ENCODE results near the gene MAPK8IP2.
"Not testable (repeated sequence)": the region's sequence is repeated elsewhere in the genome, so short reads cannot be mapped to it uniquely, and the experiment has no call there.

MAPK8IP2 gene

GRCh38 chr22:50601669-50602337 is 1.2 kb downstream of the MAPK8IP2 start:
- DNase-seq: no peak

GRCh38 chr22:50602338-50602700 is 1.7 kb downstream of the MAPK8IP2 start:
- DNase-seq: no peak

GRCh38 chr22:50603511-50604255 is 3.1 kb downstream of the MAPK8IP2 start:
- DNase-seq: no peak

- DNase-seq: no peak
Observed at GRCh38 chr22:50604256-50605001, 3.8 kb downstream of the MAPK8IP2 start.

- DNase-seq: no peak
Observed at GRCh38 chr22:50605002-50605612, 4.5 kb downstream of the MAPK8IP2 start.

- no peak for DNase-seq
Observed at GRCh38 chr22:50605613-50606074, 5.1 kb downstream of the MAPK8IP2 start.

- no peak for DNase-seq
Observed at GRCh38 chr22:50606165-50606945, 5.8 kb downstream of the MAPK8IP2 start.

- DNase-seq: no peak
Observed at GRCh38 chr22:50606946-50607658, 6.5 kb downstream of the MAPK8IP2 start.

- no peak for DNase-seq
Observed at GRCh38 chr22:50607659-50608020, 7.0 kb downstream of the MAPK8IP2 start.

GRCh38 chr22:50608058-50608840 is 7.7 kb downstream of the MAPK8IP2 start:
- not testable (repeated sequence) for DNase-seq

GRCh38 chr22:50608996-50609395 is 8.4 kb downstream of the MAPK8IP2 start:
- no peak for DNase-seq

- no peak for DNase-seq
Observed at GRCh38 chr22:50609599-50609998, 9.0 kb downstream of the MAPK8IP2 start.

GRCh38 chr22:50610041-50610451 is 9.5 kb downstream of the MAPK8IP2 start:
- no peak for DNase-seq

- no peak for DNase-seq
Observed at GRCh38 chr22:50610581-50610980, 10.0 kb downstream of the MAPK8IP2 start.

GRCh38 chr22:50611341-50612060 is 10.9 kb downstream of the MAPK8IP2 start:
- no peak for DNase-seq

- DNase-seq: no peak
Observed at GRCh38 chr22:50612168-50612527, 11.6 kb downstream of the MAPK8IP2 start.

GRCh38 chr22:50612528-50613221 is 12.1 kb downstream of the MAPK8IP2 start:
- DNase-seq: no peak

GRCh38 chr22:50613291-50613981 is 12.8 kb downstream of the MAPK8IP2 start:
- DNase-seq: no peak

GRCh38 chr22:50614296-50614695 is 13.7 kb downstream of the MAPK8IP2 start:
- DNase-seq: not testable (repeated sequence)
